ENCODE data around the gene AQP5. TPM values are rescaled to one million over a fixed set of nuclear protein-coding genes. Genes with fewer than 3 reads are reported as not detected.

The AQP5 gene
- total RNA-seq, 4 donors from 2014 or later, result 2.3 TPM; not detected in 3

DNA sequence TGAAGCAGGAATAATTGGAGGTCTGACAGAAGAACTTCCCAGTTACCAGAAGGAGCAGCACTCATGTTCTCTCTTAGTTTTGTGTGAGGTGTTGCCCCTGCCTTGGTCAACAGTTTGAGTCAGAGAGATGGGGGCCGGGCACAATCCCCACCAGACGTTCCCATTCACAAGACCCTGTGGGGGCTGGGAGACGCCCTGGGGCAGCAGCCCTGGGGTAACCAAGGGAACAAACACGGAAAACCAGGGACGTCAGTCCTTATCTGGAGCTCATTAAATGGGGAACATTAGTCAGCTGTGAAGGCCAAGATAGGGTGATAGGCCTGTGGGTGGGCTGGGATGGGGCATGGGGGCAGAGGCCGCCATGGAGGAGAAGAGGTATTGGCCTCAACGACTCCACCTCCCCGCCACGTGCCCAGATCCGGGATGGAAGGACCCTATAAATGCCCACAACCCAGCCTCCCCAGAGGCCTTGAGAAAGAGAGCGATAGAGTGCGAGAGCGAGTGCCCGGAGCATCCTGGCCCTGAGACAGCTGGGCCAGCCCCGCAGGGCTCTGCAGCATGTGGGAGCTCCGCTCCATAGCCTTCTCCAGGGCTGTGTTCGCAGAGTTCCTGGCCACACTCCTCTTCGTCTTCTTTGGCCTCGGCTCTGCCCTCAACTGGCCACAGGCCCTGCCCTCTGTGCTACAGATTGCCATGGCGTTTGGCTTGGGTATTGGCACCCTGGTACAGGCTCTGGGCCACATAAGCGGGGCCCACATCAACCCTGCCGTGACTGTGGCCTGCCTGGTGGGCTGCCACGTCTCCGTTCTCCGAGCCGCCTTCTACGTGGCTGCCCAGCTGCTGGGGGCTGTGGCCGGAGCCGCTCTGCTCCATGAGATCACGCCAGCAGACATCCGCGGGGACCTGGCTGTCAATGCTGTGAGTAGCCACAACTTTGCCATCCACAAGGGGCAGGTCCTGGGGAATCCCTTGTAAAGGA is 11.1 kb upstream of the AQP5 start, which contains the start of gene AQP2:
TSS of gene AQP2 (plus strand) at position 465 of the 979 bp plus-strand sequence. CDS start at position 559, 94 bp downstream.
- peaks cover 0 to 3% of the 10 kb centered on the region in 2 donors for H3K27me3 ChIP-seq
- no peak for DNase-seq
- H3K4me3 ChIP-seq, result no peak within 1 kb of the TSS
- no peak for TF ChIP-seq POLR2A (IDR thresholded peaks at IDR 0.05)
- TF ChIP-seq, protein P1, sequence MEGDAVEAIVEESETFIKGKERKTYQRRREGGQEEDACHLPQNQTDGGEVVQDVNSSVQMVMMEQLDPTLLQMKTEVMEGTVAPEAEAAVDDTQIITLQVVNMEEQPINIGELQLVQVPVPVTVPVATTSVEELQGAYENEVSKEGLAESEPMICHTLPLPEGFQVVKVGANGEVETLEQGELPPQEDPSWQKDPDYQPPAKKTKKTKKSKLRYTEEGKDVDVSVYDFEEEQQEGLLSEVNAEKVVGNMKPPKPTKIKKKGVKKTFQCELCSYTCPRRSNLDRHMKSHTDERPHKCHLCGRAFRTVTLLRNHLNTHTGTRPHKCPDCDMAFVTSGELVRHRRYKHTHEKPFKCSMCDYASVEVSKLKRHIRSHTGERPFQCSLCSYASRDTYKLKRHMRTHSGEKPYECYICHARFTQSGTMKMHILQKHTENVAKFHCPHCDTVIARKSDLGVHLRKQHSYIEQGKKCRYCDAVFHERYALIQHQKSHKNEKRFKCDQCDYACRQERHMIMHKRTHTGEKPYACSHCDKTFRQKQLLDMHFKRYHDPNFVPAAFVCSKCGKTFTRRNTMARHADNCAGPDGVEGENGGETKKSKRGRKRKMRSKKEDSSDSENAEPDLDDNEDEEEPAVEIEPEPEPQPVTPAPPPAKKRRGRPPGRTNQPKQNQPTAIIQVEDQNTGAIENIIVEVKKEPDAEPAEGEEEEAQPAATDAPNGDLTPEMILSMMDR (IDR thresholded peaks at IDR 0.05), result no peak
- H3K27ac ChIP-seq, result no peak within 1 kb of the TSS
- no peaks in the 10 kb centered on the region for H3K9me3 ChIP-seq
- no peaks in the 10 kb centered on the region for H3K4me1 ChIP-seq
- no peaks in the 10 kb centered on the region for H3K36me3 ChIP-seq
- intact Hi-C loops (cut with DNase I; ENCODE audit: low total_unique reads), result no loop called here

DNA sequence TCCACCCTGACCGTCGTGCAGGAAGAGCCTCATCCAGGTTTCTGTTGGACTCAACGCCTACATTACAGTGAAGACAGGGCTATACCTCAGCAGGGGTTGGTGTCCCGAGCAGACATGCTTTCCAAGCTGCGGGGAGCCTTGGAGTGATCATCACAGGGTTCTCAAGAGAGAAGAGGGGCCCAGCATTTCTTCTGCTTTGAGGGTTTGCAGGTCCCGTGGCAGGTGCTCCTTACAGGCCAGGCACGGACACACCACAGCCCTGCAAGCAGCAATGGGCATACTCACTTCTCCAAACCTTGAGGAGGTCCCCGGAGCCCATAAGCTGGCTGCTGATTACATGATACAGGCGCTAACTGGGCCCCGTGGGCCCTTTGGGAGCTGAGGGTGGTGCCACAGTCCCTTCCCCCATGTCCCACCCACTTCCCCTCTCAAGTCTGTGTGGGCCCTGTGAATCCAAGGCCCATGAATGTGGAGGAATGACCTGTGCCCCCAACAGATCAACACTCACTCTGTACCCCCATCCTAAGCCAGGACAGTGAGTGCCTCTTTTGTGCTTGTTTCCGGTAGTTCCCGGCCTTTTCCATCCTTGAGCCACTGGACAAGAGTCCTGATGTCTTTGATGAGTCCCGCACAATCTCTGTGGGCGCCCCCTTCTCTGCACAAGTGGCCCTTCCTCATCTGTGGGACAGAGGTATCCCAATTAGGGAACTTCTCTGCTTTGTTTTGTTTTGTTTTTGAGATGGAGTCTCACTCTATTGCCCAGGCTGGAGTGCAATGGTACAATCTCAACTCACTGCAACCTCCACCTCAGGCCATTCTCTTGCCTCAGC is 10.0 kb upstream of the AQP5 start:
- peaks cover 0 to 3% of the 10 kb centered on the region in 2 donors for H3K27me3 ChIP-seq
- no peak overlapping the region for H3K27ac ChIP-seq
- H3K9me3 ChIP-seq, result no peaks in the 10 kb centered on the region
- no peak for DNase-seq
- H3K4me3 ChIP-seq, result no peak overlapping the region
- TF ChIP-seq, protein P1 (IDR thresholded peaks at IDR 0.05), result no peak
- TF ChIP-seq POLR2A (IDR thresholded peaks at IDR 0.05), result no peak
- no peaks in the 10 kb centered on the region for H3K4me1 ChIP-seq
- intact Hi-C loops (cut with DNase I; ENCODE audit: low total_unique reads), result no loop called here
- no peaks in the 10 kb centered on the region for H3K36me3 ChIP-seq

DNA sequence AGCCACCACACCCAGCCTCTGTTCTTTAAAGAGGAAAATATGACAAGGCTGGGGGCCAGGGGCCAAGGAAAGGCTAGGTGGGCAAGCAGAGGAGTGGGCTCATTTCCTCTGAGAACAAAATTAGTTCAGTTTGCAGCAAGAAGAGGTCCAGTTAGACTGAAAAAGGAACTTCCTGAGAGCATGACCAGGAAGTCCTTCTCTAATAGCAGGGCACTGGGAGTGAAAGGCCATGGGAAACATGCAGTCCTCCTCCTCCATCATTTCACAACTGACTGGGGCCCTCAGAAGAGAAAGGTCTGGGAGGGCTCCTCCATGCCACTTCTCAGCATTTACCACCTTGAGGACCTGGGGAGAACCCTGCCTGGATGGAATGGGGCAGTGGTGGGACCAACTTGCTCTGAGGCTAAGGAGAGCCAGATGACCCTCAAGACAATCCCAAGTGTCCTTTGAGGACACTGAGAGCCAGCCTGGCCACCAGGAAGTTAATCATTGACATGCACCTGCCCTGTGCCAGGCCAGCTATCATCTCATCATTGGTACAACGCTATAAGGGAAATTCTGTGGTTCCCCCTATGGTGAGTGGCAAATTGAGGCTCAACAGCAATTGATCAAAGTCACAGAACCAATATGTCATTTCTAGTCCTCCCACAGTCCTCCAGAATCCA is 9.1 kb upstream of the AQP5 start:
- no peaks in the 10 kb centered on the region for H3K9me3 ChIP-seq
- DNase-seq, result no peak
- intact Hi-C loops (cut with DNase I; ENCODE audit: low total_unique reads), result no loop called here
- H3K4me1 ChIP-seq, result no peaks in the 10 kb centered on the region
- TF ChIP-seq POLR2A (IDR thresholded peaks at IDR 0.05), result no peak
- H3K27ac ChIP-seq, result no peak overlapping the region
- H3K4me3 ChIP-seq, result no peak overlapping the region
- no peaks in the 10 kb centered on the region for H3K36me3 ChIP-seq
- H3K27me3 ChIP-seq, result peaks cover 0 to 3% of the 10 kb centered on the region in 2 donors

DNA sequence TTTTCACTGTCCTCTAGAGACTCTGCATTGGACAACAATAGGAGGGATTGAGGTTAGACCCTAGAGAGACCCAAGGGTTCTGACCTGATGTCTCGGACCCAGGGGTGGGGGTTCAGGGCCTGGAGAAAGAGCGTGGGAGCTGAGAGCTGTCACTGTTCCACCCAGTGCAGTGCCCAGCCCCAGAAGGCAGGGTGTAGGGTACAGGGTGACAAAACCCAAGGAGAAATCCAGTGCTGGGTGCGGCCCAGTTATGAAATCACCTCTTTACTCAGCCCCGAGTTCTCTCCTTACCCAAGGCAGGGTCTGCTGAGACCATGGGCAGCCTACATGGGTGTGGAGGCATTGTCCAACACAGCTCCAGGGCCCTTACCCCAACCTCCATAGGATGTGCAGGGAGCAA is 8.5 kb upstream of the AQP5 start:
- intact Hi-C loops (cut with DNase I; ENCODE audit: low total_unique reads), result no loop called here
- H3K27ac ChIP-seq, result no peak overlapping the region
- peaks cover 0 to 3% of the 10 kb centered on the region in 2 donors for H3K27me3 ChIP-seq
- H3K4me3 ChIP-seq, result no peak overlapping the region
- no peak for DNase-seq
- H3K9me3 ChIP-seq, result no peaks in the 10 kb centered on the region
- no peaks in the 10 kb centered on the region for H3K36me3 ChIP-seq
- TF ChIP-seq, protein P1 (IDR thresholded peaks at IDR 0.05), result no peak
- no peak for TF ChIP-seq POLR2A (IDR thresholded peaks at IDR 0.05)
- no peaks in the 10 kb centered on the region for H3K4me1 ChIP-seq
